HG02759 (cell line): ENCODE data around the gene CRNKL1.

Source experiments
- ATAC-seq: cut with Tn5 transposase; IDR thresholded peaks from one replicate; pipeline ENCODE4 v1.9.1; 2021; ENCODE audit warnings: mild to moderate bottlenecking, moderate library complexity; ENCODE audit not compliant: unreplicated experiment

The CRNKL1 gene

DNA sequence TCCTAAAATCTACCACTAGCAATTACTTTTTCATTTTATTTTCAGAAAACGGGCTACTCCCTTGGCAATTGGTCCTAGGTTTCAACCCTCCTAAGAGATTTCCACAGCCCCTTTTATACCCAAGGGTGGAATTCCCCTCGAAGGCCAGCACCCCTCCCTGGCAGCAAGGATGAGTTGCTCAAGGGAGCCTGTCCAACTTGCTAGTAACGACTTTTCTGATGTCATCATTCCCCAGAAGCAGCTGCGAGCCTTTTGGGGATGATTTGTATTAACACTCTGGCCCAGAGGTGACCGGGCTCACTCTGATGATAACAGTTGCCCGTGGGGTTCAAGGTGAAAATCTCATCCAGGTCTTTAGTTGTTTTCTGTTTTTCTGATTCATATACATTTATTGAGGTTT is 65.8 kb downstream of the CRNKL1 start:
- no peak for ATAC-seq
